HEK293 (cell line): ENCODE measurements around the gene FSTL4.

Experiments
- CTCF ChIA-PET: fragments of 350-600 bp; formaldehyde crosslinking; extraction: SDS; loops from one replicate; lab custom pipeline; 2021; ENCODE audit warnings: antibody characterized with exemption; lab: Yijun Ruan, JAX
- POLR2A ChIA-PET: fragments of 300-600 bp; formaldehyde crosslinking; extraction: SDS; loops from one replicate; lab custom pipeline; 2020; ENCODE audit warnings: antibody characterized with exemption, inconsistent platforms; lab: Yijun Ruan, JAX
- H3K27ac ChIP-seq: fragments of 200-500 bp; sonication (Bioruptor generic); 2 replicates; pipeline ENCODE4 v1.5.1; 2014; ENCODE audit warnings: low read depth, low read length, control low read depth, inconsistent platforms; ENCODE audit errors: extremely low read depth
- H3K36me3 ChIP-seq, 2 experiments: fragments of 200-500 bp in 1 of 2; sonication (Bioruptor generic) in 1 of 2; 1 replicate in 1 of 2; 2 replicates in 1 of 2; pipeline ENCODE4 v1.5.1; 2014 to 2017; ENCODE audit warnings: inconsistent platforms in 2 of 2, low read length in 2 of 2; ENCODE audit not compliant: control insufficient read depth in 2 of 2, insufficient read depth in 1 of 2
- H3K4me1 ChIP-seq: fragments of 200-500 bp; sonication (Bioruptor generic); 2 replicates; pipeline ENCODE4 v1.5.1; 2014; ENCODE audit warnings: mild to moderate bottlenecking, low read length, inconsistent platforms; ENCODE audit not compliant: control insufficient read depth, insufficient read depth
- H3K4me3 ChIP-seq: 2 replicates; pipeline ENCODE4 v1.5.1; 2011; ENCODE audit warnings: low read depth, mild to moderate bottlenecking, control low read depth, low read length, moderate library complexity
- H3K9me3 ChIP-seq: fragments of 200-500 bp; sonication (Bioruptor generic); 2 replicates; pipeline ENCODE4 v1.5.1; 2014; ENCODE audit warnings: low read depth, low read length, inconsistent platforms; ENCODE audit not compliant: control insufficient read depth, insufficient read depth
- HOXA7 ChIP-seq: sonication (generic); formaldehyde crosslinking; IDR thresholded peaks from 2 replicates; pipeline ENCODE4 v1.8.1; 2022; ENCODE audit warnings: missing genetic modification reagents, borderline replicate concordance
- KLF10 ChIP-seq: fragments of 450-650 bp; IDR thresholded peaks from 2 replicates; pipeline ENCODE4 v1.5.1; 2018; ENCODE audit warnings: missing biosample characterization, mild to moderate bottlenecking, missing genetic modification characterization
- KLF17 ChIP-seq: fragments of 450-650 bp; formaldehyde crosslinking; IDR thresholded peaks from 2 replicates; pipeline ENCODE4 v1.5.1; 2016; ENCODE audit warnings: missing biosample characterization, missing genetic modification characterization
- KLF7 ChIP-seq: fragments of 450-650 bp; formaldehyde crosslinking; IDR thresholded peaks from 2 replicates; pipeline ENCODE4 v1.5.1; 2016; ENCODE audit warnings: missing biosample characterization, missing genetic modification characterization, borderline replicate concordance
- SP3 ChIP-seq: fragments of 450-650 bp; formaldehyde crosslinking; IDR thresholded peaks from 2 replicates; pipeline ENCODE4 v1.5.1; 2016; ENCODE audit warnings: missing biosample characterization, missing genetic modification characterization
- ZBTB10 ChIP-seq: fragments of 450-650 bp; formaldehyde crosslinking; IDR thresholded peaks from 2 replicates; pipeline ENCODE4 v1.5.1; 2016; ENCODE audit warnings: missing biosample characterization, missing genetic modification characterization
- ZBTB8A ChIP-seq: fragments of 450-650 bp; formaldehyde crosslinking; IDR thresholded peaks from 2 replicates; pipeline ENCODE4 v1.5.1; 2016; ENCODE audit warnings: missing biosample characterization, missing genetic modification characterization
- ZFP69B ChIP-seq: fragments of 450-650 bp; formaldehyde crosslinking; IDR thresholded peaks from 2 replicates; pipeline ENCODE4 v1.5.1; 2016; ENCODE audit warnings: missing biosample characterization, missing genetic modification characterization
- ZNF19 ChIP-seq: fragments of 450-650 bp; formaldehyde crosslinking; IDR thresholded peaks from 2 replicates; pipeline ENCODE4; 2016; ENCODE audit warnings: missing biosample characterization, missing genetic modification characterization, low read depth
- ZNF266 ChIP-seq: fragments of 450-650 bp; formaldehyde crosslinking; IDR thresholded peaks from 2 replicates; pipeline ENCODE4 v1.5.1; 2016; ENCODE audit warnings: missing biosample characterization, missing genetic modification characterization, low read depth
- ZNF324 ChIP-seq: fragments of 450-650 bp; formaldehyde crosslinking; IDR thresholded peaks from 2 replicates; pipeline ENCODE4 v1.5.1; 2016; ENCODE audit warnings: missing biosample characterization, missing genetic modification characterization
- ZNF341 ChIP-seq: fragments of 450-650 bp; formaldehyde crosslinking; IDR thresholded peaks from 2 replicates; pipeline ENCODE4; 2016; ENCODE audit warnings: low read depth, missing biosample characterization, missing genetic modification characterization
- ZNF37A ChIP-seq: fragments of 450-650 bp; IDR thresholded peaks from 2 replicates; pipeline ENCODE4 v1.5.1; 2018; ENCODE audit warnings: missing biosample characterization, missing genetic modification characterization
- ZNF423 ChIP-seq: fragments of 450-650 bp; formaldehyde crosslinking; IDR thresholded peaks from 2 replicates; pipeline ENCODE4 v1.5.1; 2016; ENCODE audit warnings: missing biosample characterization, missing genetic modification characterization
- ZNF48 ChIP-seq: fragments of 450-650 bp; formaldehyde crosslinking; IDR thresholded peaks from 2 replicates; pipeline ENCODE4 v1.5.1; 2016; ENCODE audit warnings: missing biosample characterization, missing genetic modification characterization
- ZNF513 ChIP-seq: fragments of 450-650 bp; IDR thresholded peaks from 2 replicates; pipeline ENCODE4 v1.5.1; 2018; ENCODE audit warnings: missing biosample characterization, missing genetic modification characterization
- ZNF580 ChIP-seq: fragments of 450-650 bp; formaldehyde crosslinking; IDR thresholded peaks from 2 replicates; pipeline ENCODE4 v1.5.1; 2016; ENCODE audit warnings: missing biosample characterization, missing genetic modification characterization
- ZNF660 ChIP-seq: fragments of 450-650 bp; IDR thresholded peaks from 2 replicates; pipeline ENCODE4 v1.5.1; 2018; ENCODE audit warnings: missing biosample characterization, mild to moderate bottlenecking, missing genetic modification characterization
- ZNF76 ChIP-seq: fragments of 450-650 bp; formaldehyde crosslinking; IDR thresholded peaks from 2 replicates; pipeline ENCODE4; 2016; ENCODE audit warnings: low read depth, missing biosample characterization, missing genetic modification characterization, borderline replicate concordance
- ZNF830 ChIP-seq: fragments of 450-650 bp; IDR thresholded peaks from 2 replicates; pipeline ENCODE4 v1.5.0; 2018; ENCODE audit warnings: missing biosample characterization, missing genetic modification characterization, low read depth, mild to moderate bottlenecking, moderate library complexity
- ZSCAN18 ChIP-seq: fragments of 450-650 bp; formaldehyde crosslinking; IDR thresholded peaks from 2 replicates; pipeline ENCODE4 v1.5.1; 2016; ENCODE audit warnings: missing biosample characterization, missing genetic modification characterization

Gene FSTL4

GRCh38 chr5:133658327-133658726 is 46.0 kb upstream of the FSTL4 start:
- no peak for TF ChIP-seq ZNF513 (tag by site-specific recombination)

GRCh38 chr5:133657036-133657435 is 44.7 kb upstream of the FSTL4 start:
- Histone ChIP-seq H3K36me3 (no peaks in the 10 kb centered on the region), H3K9me3 (no peaks in the 10 kb centered on the region), H3K4me3 (no peak overlapping the region), H3K4me1 (no peaks in the 10 kb centered on the region), H3K27ac (no peak overlapping the region)
- POLR2A ChIA-PET, result no interaction called here
- CTCF ChIA-PET, result no interaction called here
- no peak for TF ChIP-seq ZNF19 (tag by site-specific recombination)
- TF ChIP-seq KLF17 (tag by site-specific recombination), result no peak

More at GRCh38 chr5:133658327-133658726, 46.0 kb upstream of the FSTL4 start:
- ChIA-PET CTCF (interaction anchor here (0.6 to 1.4 kb wide), 3 partner anchors 15 to 111 kb away, joined by 3 to 5 read pairs (median 3); no protein-coding TSS in a partner anchor), POLR2A (no interaction called here)
- no peaks in the 10 kb centered on the region for H3K4me1 ChIP-seq
- no peak overlapping the region for H3K27ac ChIP-seq
- no peak overlapping the region for H3K4me3 ChIP-seq
- no peaks in the 10 kb centered on the region for H3K36me3 ChIP-seq
- no peaks in the 10 kb centered on the region for H3K9me3 ChIP-seq

GRCh38 chr5:133655966-133656365 is 43.6 kb upstream of the FSTL4 start:
- CTCF ChIA-PET, result no interaction called here
- POLR2A ChIA-PET, result no interaction called here

GRCh38 chr5:133653760-133654049 is 41.4 kb upstream of the FSTL4 start:
- POLR2A ChIA-PET, result interaction anchor here (0.6 kb wide), 1 partner anchor 75 kb away, joined by 3 read pairs; no protein-coding TSS in a partner anchor
- TF ChIP-seq KLF17 (tag by site-specific recombination), result no peak
- TF ChIP-seq HOXA7 (CRISPR knock-in tag), result no peak
- TF ChIP-seq ZBTB10 (tag by site-specific recombination), result no peak
- no peak for TF ChIP-seq ZNF341 (tag by site-specific recombination)
- TF ChIP-seq ZNF580, result no peak
- no peak for TF ChIP-seq ZNF48 (tag by site-specific recombination)
- TF ChIP-seq ZNF660 (tag by site-specific recombination), result no peak
- no peak for TF ChIP-seq ZFP69B
- TF ChIP-seq ZNF830 (tag by site-specific recombination), result no peak
- TF ChIP-seq ZNF37A (tag by site-specific recombination), result no peak
- no peak for TF ChIP-seq ZBTB8A (tag by site-specific recombination)
- TF ChIP-seq ZNF324 (tag by site-specific recombination), result no peak

More at GRCh38 chr5:133655966-133656365, 43.6 kb upstream of the FSTL4 start:
- no peak for TF ChIP-seq SP3 (tag by site-specific recombination)
- no peak for TF ChIP-seq ZNF266 (tag by site-specific recombination)
- TF ChIP-seq KLF10 (tag by site-specific recombination), result no peak
- TF ChIP-seq ZNF76 (tag by site-specific recombination), result no peak
- no peak for TF ChIP-seq ZNF423 (tag by site-specific recombination)
- no peak for TF ChIP-seq ZFP69B
- TF ChIP-seq KLF7 (tag by site-specific recombination), result no peak
- no peak for TF ChIP-seq ZSCAN18 (tag by site-specific recombination)
- no peaks in the 10 kb centered on the region for H3K36me3 ChIP-seq
- H3K9me3 ChIP-seq, result no peaks in the 10 kb centered on the region
- H3K4me1 ChIP-seq, result no peaks in the 10 kb centered on the region
- H3K27ac ChIP-seq, result no peak overlapping the region
- no peak overlapping the region for H3K4me3 ChIP-seq

More at GRCh38 chr5:133653760-133654049, 41.4 kb upstream of the FSTL4 start:
- Histone ChIP-seq H3K4me1 (no peaks in the 10 kb centered on the region), H3K4me3 (no peak overlapping the region), H3K36me3 (no peaks in the 10 kb centered on the region), H3K27ac (no peak overlapping the region), H3K9me3 (no peaks in the 10 kb centered on the region)
- CTCF ChIA-PET, result no interaction called here
